NCI-H1105 treated with DMSO at 0.1 percent for 48 hours (cell line): ENCODE results near the gene SECISBP2L.

Experiments used
- DNase-seq: peaks from one replicate; lab custom pipeline; 2025; lab: John Stamatoyannopoulos, UW

The SECISBP2L gene

GRCh38 chr15:49060710-49061495, 14.7 kb upstream of the SECISBP2L start:
- no peak for DNase-seq

DNA sequence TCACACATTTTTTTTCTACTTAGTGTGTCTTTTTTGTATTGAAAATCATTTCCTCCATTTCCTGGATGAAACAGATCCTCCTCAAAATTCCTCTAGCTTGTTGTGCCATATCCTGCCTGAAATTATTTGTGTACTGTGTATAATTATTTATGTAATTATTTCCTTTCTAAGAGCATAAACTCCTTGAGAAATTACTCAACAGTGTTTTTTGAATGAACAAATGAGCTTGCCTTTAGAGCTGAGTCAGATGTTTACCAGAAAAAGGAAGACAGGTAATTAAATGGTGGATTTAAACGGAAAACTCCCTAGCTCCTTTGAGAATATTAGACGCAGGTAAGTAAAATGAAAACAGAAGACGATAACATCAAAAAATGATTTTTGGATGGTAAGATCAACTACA, 13.2 kb upstream of the SECISBP2L start:
- DNase-seq = no peak

- DNase-seq = no peak
These were observed 12.3 kb upstream of the SECISBP2L start for GRCh38 chr15:49058559-49058958.

- DNase-seq = no peak
These were observed 9.4 kb upstream of the SECISBP2L start for GRCh38 chr15:49055630-49056029.

DNA sequence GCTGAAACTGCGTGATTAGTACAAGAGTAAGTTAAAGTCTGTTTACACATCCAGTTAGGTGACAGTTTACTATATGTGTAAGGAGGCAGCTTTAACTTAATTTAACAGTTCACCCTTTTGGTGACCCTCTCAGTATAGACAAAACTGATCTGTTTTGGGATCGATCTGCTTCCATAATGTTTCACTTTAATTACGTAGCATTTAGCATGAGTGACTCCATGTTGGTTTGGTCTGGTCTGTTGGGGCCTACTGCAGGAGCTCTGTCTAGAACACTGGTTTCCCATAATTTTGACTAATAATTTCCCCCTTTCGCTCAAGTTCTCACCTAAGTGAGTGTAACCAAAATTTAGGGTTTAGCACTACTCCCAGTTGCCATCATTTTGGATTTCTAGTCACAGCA, 6.4 kb upstream of the SECISBP2L start:
- DNase-seq = no peak

DNA sequence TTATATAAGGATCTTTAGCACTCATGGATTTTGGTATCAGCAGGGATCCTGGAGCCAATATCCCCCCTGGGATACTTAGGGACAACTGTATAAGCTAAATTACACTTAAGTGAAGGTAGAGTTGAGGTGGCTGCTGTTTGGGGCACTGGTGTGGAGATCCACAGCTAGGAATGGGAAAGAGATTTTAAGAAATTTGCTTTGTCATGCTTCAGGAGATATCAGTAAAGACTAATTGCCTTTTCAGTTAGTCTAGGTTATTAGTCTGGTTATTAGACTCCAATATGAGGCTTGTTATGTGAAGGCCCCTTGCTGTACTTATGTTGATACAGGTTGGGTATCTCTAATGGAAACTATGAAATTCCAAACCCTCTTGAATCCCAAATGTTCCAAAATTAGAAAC, 1.2 kb upstream of the SECISBP2L start:
- no peak for DNase-seq

DNA sequence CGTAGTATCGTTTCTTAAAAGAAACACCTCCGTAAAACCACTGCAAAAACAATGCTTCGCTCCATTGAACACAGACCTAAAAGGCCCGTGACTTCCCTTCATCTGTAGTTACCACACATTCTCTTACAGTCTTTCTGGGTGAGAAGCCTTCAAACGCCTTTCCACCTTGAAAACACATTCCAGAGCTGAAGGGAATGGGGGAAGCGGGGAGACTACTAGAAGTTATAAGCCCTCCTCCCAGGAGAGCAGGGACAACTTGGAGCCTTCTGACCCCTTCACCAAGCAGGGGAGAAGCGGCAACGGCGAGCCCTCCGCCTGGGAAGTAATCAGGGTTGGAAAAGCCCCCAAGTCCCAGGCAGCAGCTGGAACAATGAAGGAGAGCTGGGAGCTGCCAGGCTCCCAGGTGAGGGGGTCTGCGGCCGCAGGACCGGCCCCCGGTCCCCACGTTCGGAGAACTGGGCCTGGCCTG, 461 bp downstream of the SECISBP2L start:
- DNase-seq = peak; percentile 1

- DNase-seq = no peak
These were observed 1.3 kb downstream of the SECISBP2L start for GRCh38 chr15:49044766-49045606.

DNA sequence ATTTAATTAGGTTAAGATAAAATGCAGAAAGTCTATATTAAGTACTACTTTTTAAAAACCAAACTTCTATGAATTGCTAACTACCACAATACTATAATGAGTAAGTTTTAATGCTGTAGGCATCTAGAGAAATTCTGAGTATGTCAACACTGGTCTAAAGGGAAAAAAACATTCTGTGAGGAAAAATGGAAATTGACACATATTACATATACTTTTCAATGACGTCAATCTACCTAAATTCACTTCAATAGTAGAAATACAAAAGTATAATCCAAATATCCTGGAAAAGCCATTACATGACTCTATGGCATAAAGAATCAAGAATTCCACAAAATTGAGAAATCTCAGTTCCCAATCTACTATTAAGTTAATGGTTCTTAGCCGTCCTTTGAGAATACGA, 2.2 kb downstream of the SECISBP2L start:
- no peak for DNase-seq

GRCh38 chr15:49042165-49042564, 4.1 kb downstream of the SECISBP2L start:
- no peak for DNase-seq

- DNase-seq = no peak
These were observed 4.8 kb downstream of the SECISBP2L start for GRCh38 chr15:49041426-49041825.

- no peak for DNase-seq
These were observed 6.1 kb downstream of the SECISBP2L start for GRCh38 chr15:49040151-49040550.

- no peak for DNase-seq
These were observed 7.9 kb downstream of the SECISBP2L start for GRCh38 chr15:49038382-49038781.

GRCh38 chr15:49037546-49037940, 8.7 kb downstream of the SECISBP2L start:
- no peak for DNase-seq

- no peak for DNase-seq
These were observed 9.3 kb downstream of the SECISBP2L start for GRCh38 chr15:49036650-49037545.

- no peak for DNase-seq
These were observed 10.4 kb downstream of the SECISBP2L start for GRCh38 chr15:49035825-49036224.

DNA sequence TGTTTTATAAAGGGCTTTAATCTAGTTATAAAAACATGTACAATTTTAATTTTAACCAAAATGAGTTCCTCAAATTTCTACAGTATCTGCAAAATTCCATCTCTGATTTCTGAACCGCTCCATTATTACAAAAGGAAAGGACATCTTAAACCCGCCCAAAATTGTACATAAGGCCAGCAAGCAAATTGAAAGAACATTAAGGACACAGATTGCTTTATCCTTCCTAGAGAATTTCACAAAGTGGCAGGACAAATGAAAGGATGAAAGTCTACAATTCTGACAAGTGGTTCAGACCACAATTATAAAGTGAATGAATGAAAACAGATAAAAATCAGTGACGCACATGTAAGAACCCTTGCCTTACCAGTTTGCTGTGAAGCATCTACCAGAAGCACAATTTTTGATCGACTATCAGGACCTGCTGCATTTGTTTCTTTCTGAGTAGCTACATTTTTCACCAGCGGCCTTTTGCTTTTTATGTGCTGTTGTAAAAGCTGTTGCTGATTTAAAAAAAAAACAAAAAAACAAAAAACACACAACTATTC, 13.6 kb downstream of the SECISBP2L start:
- no peak for DNase-seq

DNA sequence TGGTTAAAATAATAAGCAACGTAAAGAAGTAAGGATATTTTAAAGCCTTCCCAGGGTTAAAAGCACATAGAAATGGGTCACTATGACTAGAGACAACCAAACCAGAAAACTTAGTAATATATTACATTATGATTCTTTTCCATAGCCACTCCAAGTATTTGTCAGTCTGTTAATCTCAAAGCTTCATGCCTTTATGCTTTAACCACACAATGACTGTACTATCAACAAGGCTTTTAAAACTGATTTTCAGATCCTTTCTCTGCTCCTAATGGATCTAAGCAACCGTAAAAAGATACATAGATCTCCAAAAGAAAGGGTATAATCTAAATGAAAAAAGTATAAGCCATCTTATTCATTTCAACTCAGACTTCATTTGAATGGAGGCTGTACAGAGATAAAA, 14.4 kb downstream of the SECISBP2L start:
- DNase-seq = no peak

DNA sequence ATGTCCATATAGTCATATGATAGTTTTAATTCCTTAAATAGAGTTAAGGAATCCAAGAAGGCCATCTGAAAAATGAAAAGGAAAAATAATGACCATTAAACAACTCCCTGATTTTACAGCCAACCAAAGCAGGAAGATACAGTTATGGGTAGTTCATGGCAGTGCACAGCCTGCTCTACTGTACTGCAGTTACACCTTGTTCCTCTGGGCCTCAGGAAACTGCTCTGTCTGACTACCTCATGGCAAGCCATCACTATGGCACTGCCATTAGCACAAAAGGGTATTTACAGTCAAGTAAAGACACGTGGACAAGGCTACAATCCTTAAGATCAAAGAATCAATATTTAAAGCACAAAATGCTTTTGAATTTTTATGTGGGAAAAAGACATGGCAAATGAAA, 19.5 kb downstream of the SECISBP2L start:
- no peak for DNase-seq

DNA sequence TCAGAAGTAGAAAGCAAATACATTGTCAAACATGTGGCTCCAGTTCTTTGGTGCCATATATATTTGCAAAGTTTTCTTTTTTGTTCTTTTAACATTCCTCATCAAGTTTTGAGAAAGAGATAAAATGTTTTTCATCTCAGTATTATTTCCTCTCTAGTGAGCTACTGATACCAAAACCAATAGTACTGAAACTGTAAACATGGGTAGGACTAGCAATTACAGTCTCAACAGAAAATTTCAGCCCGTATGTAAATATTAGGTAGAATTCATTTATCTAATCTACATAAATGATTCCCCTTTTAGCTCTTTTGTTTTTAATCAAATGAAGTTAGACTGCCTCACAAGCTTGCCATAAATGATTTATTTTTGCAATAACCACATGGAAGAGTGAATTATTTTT, 21.4 kb downstream of the SECISBP2L start:
- no peak for DNase-seq

GRCh38 chr15:49023354-49023753, 22.9 kb downstream of the SECISBP2L start:
- DNase-seq = no peak

DNA sequence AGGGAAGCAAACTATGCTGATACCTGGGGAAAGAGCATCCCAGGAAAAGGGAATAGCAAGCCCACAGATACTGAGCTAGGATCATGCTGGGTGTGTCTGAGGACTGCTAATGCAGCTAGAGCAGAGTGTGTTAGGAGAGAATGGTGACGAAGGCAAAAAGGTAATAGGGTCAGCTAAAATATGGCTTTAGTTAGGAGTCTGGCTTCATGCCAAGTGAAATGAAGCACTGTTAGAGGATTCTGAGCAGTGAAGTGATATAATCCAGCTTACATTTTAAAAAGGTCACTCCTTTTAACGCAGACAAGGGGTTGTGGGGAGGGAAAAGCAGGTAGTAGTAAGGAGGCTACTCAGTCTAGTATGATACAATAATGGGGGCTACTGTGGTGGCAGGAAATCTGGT, 30.4 kb downstream of the SECISBP2L start:
- no peak for DNase-seq
